MM.1S (cell line): ENCODE results near the gene DSC1.

Source experiments
- DNase-seq: peaks from one replicate; pipeline ENCODE4 v3.0.0-alpha.2; 2015
- H2AFZ ChIP-seq: fragments of 300-600 bp; sonication (generic); 2 replicates; pipeline ENCODE4 v1.6.0; 2016; ENCODE audit warnings: antibody characterized with exemption, low read length
- H3F3A ChIP-seq: fragments of 300-600 bp; sonication (generic); 2 replicates; pipeline ENCODE4 v1.6.1; 2016; ENCODE audit warnings: mild to moderate bottlenecking, antibody characterized with exemption, low read length, moderate library complexity, mixed read lengths; ENCODE audit not compliant: insufficient read depth
- H3K27ac ChIP-seq: fragments of 300-600 bp; sonication (generic); 2 replicates; pipeline ENCODE4 v1.5.1; 2016; ENCODE audit warnings: mild to moderate bottlenecking, low read length
- H3K27me3 ChIP-seq: fragments of 300-600 bp; sonication (generic); replicated peaks from 2 replicates; pipeline ENCODE4 v1.6.0; 2016; ENCODE audit warnings: low read length; ENCODE audit not compliant: insufficient read depth
- H3K36me3 ChIP-seq: fragments of 300-600 bp; sonication (generic); replicated peaks from 2 replicates; pipeline ENCODE4 v1.6.1; 2016; ENCODE audit warnings: mild to moderate bottlenecking, low read length, mixed read lengths; ENCODE audit not compliant: insufficient read depth
- H3K4me1 ChIP-seq: fragments of 300-600 bp; sonication (generic); 2 replicates; pipeline ENCODE4 v1.6.1; 2016; ENCODE audit warnings: low read length, mixed read lengths
- H3K4me2 ChIP-seq: fragments of 300-600 bp; sonication (generic); 2 replicates; pipeline ENCODE4 v1.6.0; 2016; ENCODE audit warnings: low read depth, low read length
- H3K4me3 ChIP-seq: fragments of 300-600 bp; sonication (generic); 2 replicates; pipeline ENCODE4 v1.5.1; 2016; ENCODE audit warnings: low read length, mixed read lengths
- H3K79me2 ChIP-seq: fragments of 300-600 bp; sonication (generic); 2 replicates; pipeline ENCODE4 v1.6.1; 2016; ENCODE audit warnings: mixed run types, low read length, mixed read lengths
- H3K9ac ChIP-seq: fragments of 300-600 bp; sonication (generic); 2 replicates; pipeline ENCODE4 v1.6.1; 2016; ENCODE audit warnings: low read length, mixed read lengths
- H3K9me2 ChIP-seq: fragments of 300-600 bp; sonication (generic); replicated peaks from 2 replicates; pipeline ENCODE4 v1.6.1; 2016; ENCODE audit warnings: mild to moderate bottlenecking, low read length, mixed read lengths; ENCODE audit not compliant: insufficient read depth
- H3K9me3 ChIP-seq: fragments of 300-600 bp; sonication (generic); replicated peaks from 2 replicates; pipeline ENCODE4 v1.6.1; 2016; ENCODE audit warnings: mild to moderate bottlenecking, low read length, mixed read lengths; ENCODE audit not compliant: insufficient read depth
- H4K20me1 ChIP-seq: fragments of 300-600 bp; sonication (generic); 2 replicates; pipeline ENCODE4 v1.6.1; 2016; ENCODE audit warnings: mild to moderate bottlenecking, low read length, moderate library complexity, mixed read lengths; ENCODE audit not compliant: insufficient read depth
- EZH2 ChIP-seq: fragments of 300-600 bp; sonication (generic); optimal IDR thresholded peaks from 2 replicates; pipeline ENCODE3; 2017; ENCODE audit warnings: low read depth, mild to moderate bottlenecking, antibody characterized with exemption, low read length, mixed read lengths
- EZH2phosphoT487 ChIP-seq: fragments of 300-600 bp; sonication (generic); IDR thresholded peaks from 2 replicates; pipeline ENCODE4 v1.6.1; 2018; ENCODE audit warnings: antibody characterized with exemption, low read length
- TF ChIP-seq, protein P1 (sequence below): fragments of 300-600 bp; sonication (generic); IDR thresholded peaks from 2 replicates; pipeline ENCODE4 v1.5.1; 2016; ENCODE audit warnings: antibody characterized with exemption, low read length, mixed read lengths

DSC1 gene

GRCh38 chr18:31102025-31102684 lies 60.5 kb downstream of the DSC1 start, which contains the start of gene DSC2:
DSC2 (minus strand) TSS chr18:31102421; CDS start chr18:31101971, 450 bp downstream.
- Histone ChIP-seq H3K4me2 (peak within 1 kb of the TSS; percentile 32; the same call in 1 of the 2 replicates), H3K79me2 (no peaks in the 10 kb centered on the region), H3K9me3 (no peaks in the 10 kb centered on the region), H3K9ac (no peak within 1 kb of the TSS), H3K27me3 (no peaks in the 10 kb centered on the region), H3K4me3 (peak within 1 kb of the TSS; percentile 10; the same call in 1 of the 2 replicates), H2AFZ (0 out of 2 replicates have a peak within 1 kb of the TSS, but pooled peaks have one; percentile 19), H3K9me2 (no peaks in the 10 kb centered on the region), H4K20me1 (no peaks in the 10 kb centered on the region), H3K36me3 (no peaks in the 10 kb centered on the region), H3K4me1 (no peaks in the 10 kb centered on the region), H3F3A (no peaks in the 10 kb centered on the region), H3K27ac (no peak within 1 kb of the TSS)
- DNase-seq = no peak
- TF ChIP-seq EZH2phosphoT487 = no peak
- no peak for TF ChIP-seq EZH2
- TF ChIP-seq, protein P1, sequence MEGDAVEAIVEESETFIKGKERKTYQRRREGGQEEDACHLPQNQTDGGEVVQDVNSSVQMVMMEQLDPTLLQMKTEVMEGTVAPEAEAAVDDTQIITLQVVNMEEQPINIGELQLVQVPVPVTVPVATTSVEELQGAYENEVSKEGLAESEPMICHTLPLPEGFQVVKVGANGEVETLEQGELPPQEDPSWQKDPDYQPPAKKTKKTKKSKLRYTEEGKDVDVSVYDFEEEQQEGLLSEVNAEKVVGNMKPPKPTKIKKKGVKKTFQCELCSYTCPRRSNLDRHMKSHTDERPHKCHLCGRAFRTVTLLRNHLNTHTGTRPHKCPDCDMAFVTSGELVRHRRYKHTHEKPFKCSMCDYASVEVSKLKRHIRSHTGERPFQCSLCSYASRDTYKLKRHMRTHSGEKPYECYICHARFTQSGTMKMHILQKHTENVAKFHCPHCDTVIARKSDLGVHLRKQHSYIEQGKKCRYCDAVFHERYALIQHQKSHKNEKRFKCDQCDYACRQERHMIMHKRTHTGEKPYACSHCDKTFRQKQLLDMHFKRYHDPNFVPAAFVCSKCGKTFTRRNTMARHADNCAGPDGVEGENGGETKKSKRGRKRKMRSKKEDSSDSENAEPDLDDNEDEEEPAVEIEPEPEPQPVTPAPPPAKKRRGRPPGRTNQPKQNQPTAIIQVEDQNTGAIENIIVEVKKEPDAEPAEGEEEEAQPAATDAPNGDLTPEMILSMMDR = no peak

- H3K79me2 ChIP-seq = no peaks in the 10 kb centered on the region
- no peaks in the 10 kb centered on the region for H4K20me1 ChIP-seq
- 0 out of 2 replicates have a peak overlapping the region, but pooled peaks have one; percentile 19 for H2AFZ ChIP-seq
- H3K4me3 ChIP-seq = peak overlapping the region; percentile 10; the same call in 1 of the 2 replicates
- no peaks in the 10 kb centered on the region for H3K36me3 ChIP-seq
- H3F3A ChIP-seq = no peaks in the 10 kb centered on the region
- H3K9me2 ChIP-seq = no peaks in the 10 kb centered on the region
- H3K9me3 ChIP-seq = no peaks in the 10 kb centered on the region
- DNase-seq = no peak
- H3K9ac ChIP-seq = no peak overlapping the region
- peak overlapping the region; percentile 32; the same call in 1 of the 2 replicates for H3K4me2 ChIP-seq
- TF ChIP-seq EZH2 = no peak
- no peaks in the 10 kb centered on the region for H3K4me1 ChIP-seq
- no peak overlapping the region for H3K27ac ChIP-seq
- no peaks in the 10 kb centered on the region for H3K27me3 ChIP-seq
Observed at GRCh38 chr18:31101183-31102024, 61.3 kb downstream of the DSC1 start.

GRCh38 chr18:31100436-31101182 lies 62.0 kb downstream of the DSC1 start:
- Histone ChIP-seq H3K9me3 (no peaks in the 10 kb centered on the region), H3K36me3 (no peaks in the 10 kb centered on the region), H3K4me2 (peak overlapping the region; percentile 21; the same call in 1 of the 2 replicates), H3K79me2 (no peaks in the 10 kb centered on the region), H3K9ac (no peak overlapping the region), H3F3A (no peaks in the 10 kb centered on the region), H3K4me3 (0 out of 2 replicates have a peak overlapping the region, but pooled peaks have one; percentile 10), H3K9me2 (no peaks in the 10 kb centered on the region), H3K27me3 (no peaks in the 10 kb centered on the region), H3K4me1 (no peaks in the 10 kb centered on the region), H4K20me1 (no peaks in the 10 kb centered on the region), H2AFZ (no peak overlapping the region), H3K27ac (no peak overlapping the region)
- DNase-seq = no peak
- TF ChIP-seq EZH2 (no peak), EZH2phosphoT487 (no peak)
- TF ChIP-seq, protein P1 = no peak
